Activated T-helper 2 cell treated with anti-CD3 and anti-CD28 coated beads, Interferon-gamma antibody, Interleukin-2, Interleukin-4, amounts not matched to agents 10 μg/mL and 5 μg/mL and 100 μg/mL, durations not matched to agents 14 hours and 24 hours and 36 hours (primary cell): ENCODE measurements around the gene FAM78A. TPM values are rescaled to one million over a fixed set of nuclear protein-coding genes. Genes with fewer than 3 reads are reported as not detected.
"Not testable (repeated sequence)": the region's sequence is repeated elsewhere in the genome, so short reads cannot be mapped to it uniquely, and the experiment has no call there.

Experiments
- DNase-seq: peaks from one replicate; pipeline ENCODE4 v3.0.0; 2021; ENCODE audit warnings: low spot score
- H3K27ac Mint-ChIP-seq: one replicate; pipeline ENCODE4 v1.8.0; 2021; ENCODE audit warnings: mixed read lengths
- H3K27me3 Mint-ChIP-seq: one replicate; pipeline ENCODE4 v1.8.0; 2021; ENCODE audit warnings: low read depth, mixed read lengths
- H3K36me3 Mint-ChIP-seq: one replicate; pipeline ENCODE4 v1.8.0; 2021; ENCODE audit warnings: low read depth, mixed read lengths
- H3K4me1 Mint-ChIP-seq: one replicate; pipeline ENCODE4 v1.8.0; 2021; ENCODE audit warnings: low read depth, mixed read lengths
- H3K4me3 Mint-ChIP-seq: one replicate; pipeline ENCODE4 v1.8.0; 2021; ENCODE audit warnings: low read depth, mild to moderate bottlenecking, moderate library complexity, mixed read lengths
- H3K9me3 Mint-ChIP-seq: one replicate; pipeline ENCODE4 v1.8.0; 2021; ENCODE audit warnings: mixed read lengths
- intact Hi-C: fragments of 100-400 bp; cut with micrococcal nuclease; formaldehyde crosslinking; loops from one replicate; pipeline ENCODE4 v1.15.1; 2023
- total RNA-seq: library from RNA; stranded (reverse); gene quantifications from 2 replicates; pipeline ENCODE4 v1.2.3, GENCODE V29; 2022

Gene FAM78A
- total RNA-seq, 1 donor from 2014 or later = 55.3 TPM

DNA sequence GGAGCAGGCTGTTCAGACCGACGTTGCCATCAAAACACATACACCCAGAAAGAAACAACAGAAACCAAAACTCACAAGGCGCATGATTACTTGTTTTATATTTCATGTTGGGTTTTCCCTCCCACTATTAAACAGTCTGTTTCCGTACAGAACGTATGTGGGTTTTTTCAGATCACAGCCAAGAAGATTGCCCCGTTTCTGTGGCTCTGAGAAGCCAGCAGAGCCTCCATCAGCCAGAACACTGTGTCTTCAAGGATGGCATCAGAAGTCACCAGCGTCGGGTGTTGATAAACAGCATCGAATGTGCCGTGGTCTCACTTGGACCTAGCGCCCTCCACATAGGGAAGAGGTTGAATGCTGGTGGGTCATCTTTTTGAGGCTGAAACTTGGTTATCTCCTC is 42.8 kb downstream of the FAM78A start:
- H3K9me3 Mint-ChIP-seq = no peaks in the 10 kb centered on the region
- no peaks in the 10 kb centered on the region for H3K27me3 Mint-ChIP-seq
- H3K4me3 Mint-ChIP-seq = peak overlapping the region; percentile 39
- H3K36me3 Mint-ChIP-seq = peaks cover 57% of the 10 kb centered on the region
- peak overlapping the region; percentile 85 for H3K27ac Mint-ChIP-seq
- H3K4me1 Mint-ChIP-seq = peaks cover 23% of the 10 kb centered on the region
- intact Hi-C loops = no loop called here
- DNase-seq = no peak

DNA sequence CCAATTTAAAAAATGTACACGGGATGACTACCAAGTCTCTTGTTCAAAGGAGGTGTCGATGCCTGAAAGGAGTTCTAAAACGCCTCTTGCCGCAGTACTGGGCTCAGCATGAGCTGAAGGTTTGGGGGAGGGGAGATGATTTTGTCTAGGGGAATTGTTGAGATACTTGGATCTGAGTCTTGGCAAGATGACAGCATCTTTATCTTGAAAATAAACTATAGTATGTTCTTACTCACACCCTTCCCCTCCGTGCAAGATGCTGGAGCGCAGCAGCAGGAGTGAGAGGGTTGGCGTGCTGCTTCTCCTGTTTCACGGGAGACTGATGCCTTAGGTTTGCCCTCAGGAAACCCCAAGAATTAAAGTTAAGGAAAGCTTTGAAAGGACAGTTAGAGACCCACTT is 47.3 kb downstream of the FAM78A start:
- Mint-ChIP-seq H3K36me3 (peaks cover 63% of the 10 kb centered on the region), H3K9me3 (no peaks in the 10 kb centered on the region), H3K27me3 (no peaks in the 10 kb centered on the region), H3K4me1 (peaks cover 12% of the 10 kb centered on the region), H3K4me3 (no peak overlapping the region), H3K27ac (no peak overlapping the region)
- intact Hi-C loops = no loop called here
- DNase-seq = no peak

GRCh38 chr9:131227959-131228460 is 48.3 kb downstream of the FAM78A start:
- peak overlapping the region; percentile 30 for H3K27ac Mint-ChIP-seq
- no peaks in the 10 kb centered on the region for H3K27me3 Mint-ChIP-seq
- intact Hi-C loops = no loop called here
- H3K4me3 Mint-ChIP-seq = no peak overlapping the region
- H3K4me1 Mint-ChIP-seq = peaks cover 6% of the 10 kb centered on the region
- H3K9me3 Mint-ChIP-seq = no peaks in the 10 kb centered on the region
- no peak for DNase-seq
- peaks cover 58% of the 10 kb centered on the region for H3K36me3 Mint-ChIP-seq

GRCh38 chr9:131227112-131227958 is 49.0 kb downstream of the FAM78A start:
- Mint-ChIP-seq H3K27ac (peak overlapping the region; percentile 47), H3K36me3 (peaks cover 60% of the 10 kb centered on the region), H3K9me3 (no peaks in the 10 kb centered on the region), H3K4me1 (peaks cover 6% of the 10 kb centered on the region), H3K27me3 (no peaks in the 10 kb centered on the region), H3K4me3 (no peak overlapping the region)
- DNase-seq = no peak
- intact Hi-C loops = no loop called here

GRCh38 chr9:131226226-131226625 is 50.1 kb downstream of the FAM78A start:
- no peak overlapping the region for H3K4me3 Mint-ChIP-seq
- intact Hi-C loops = no loop called here
- no peak overlapping the region for H3K27ac Mint-ChIP-seq
- H3K9me3 Mint-ChIP-seq = no peaks in the 10 kb centered on the region
- H3K36me3 Mint-ChIP-seq = peaks cover 55% of the 10 kb centered on the region
- peaks cover 6% of the 10 kb centered on the region for H3K4me1 Mint-ChIP-seq
- H3K27me3 Mint-ChIP-seq = no peaks in the 10 kb centered on the region
- DNase-seq = no peak

- H3K36me3 Mint-ChIP-seq = peaks cover 44% of the 10 kb centered on the region
- intact Hi-C loops = no loop called here
- H3K9me3 Mint-ChIP-seq = no peaks in the 10 kb centered on the region
- H3K27ac Mint-ChIP-seq = no peak overlapping the region
- H3K27me3 Mint-ChIP-seq = no peaks in the 10 kb centered on the region
- peaks cover 7% of the 10 kb centered on the region for H3K4me1 Mint-ChIP-seq
- no peak overlapping the region for H3K4me3 Mint-ChIP-seq
- DNase-seq = no peak
These were observed 53.9 kb downstream of the FAM78A start for GRCh38 chr9:131222460-131222859.

- no peaks in the 10 kb centered on the region for H3K9me3 Mint-ChIP-seq
- peaks cover 5% of the 10 kb centered on the region for H3K4me1 Mint-ChIP-seq
- H3K27me3 Mint-ChIP-seq = no peaks in the 10 kb centered on the region
- H3K4me3 Mint-ChIP-seq = no peak overlapping the region
- intact Hi-C loops = no loop called here
- no peak for DNase-seq
- H3K36me3 Mint-ChIP-seq = peaks cover 40% of the 10 kb centered on the region
- no peak overlapping the region for H3K27ac Mint-ChIP-seq
These were observed 55.8 kb downstream of the FAM78A start for GRCh38 chr9:131220485-131220884.

DNA sequence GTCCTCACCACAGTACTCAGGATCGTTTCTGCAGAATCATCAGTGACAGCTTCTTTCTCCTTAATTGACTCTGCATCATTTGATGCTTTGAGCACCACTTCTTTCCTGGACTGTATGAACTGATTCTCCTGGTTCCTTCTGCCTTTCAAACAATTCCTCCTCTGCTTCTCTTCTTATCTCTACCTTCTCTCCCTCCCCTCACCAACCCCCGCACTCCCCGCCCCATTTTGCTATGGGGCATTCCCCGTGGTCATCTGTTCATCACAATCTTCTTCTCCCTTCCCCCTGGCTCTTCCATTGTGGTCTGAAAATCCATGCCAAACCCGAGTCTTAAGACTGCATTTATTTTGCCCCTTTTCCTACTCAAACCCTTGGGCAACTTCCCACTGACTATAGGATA is 57.9 kb downstream of the FAM78A start:
- Mint-ChIP-seq H3K4me1 (peaks cover 8% of the 10 kb centered on the region), H3K9me3 (no peaks in the 10 kb centered on the region), H3K27me3 (no peaks in the 10 kb centered on the region), H3K4me3 (no peak overlapping the region), H3K36me3 (peaks cover 50% of the 10 kb centered on the region), H3K27ac (no peak overlapping the region)
- intact Hi-C loops = no loop called here
- DNase-seq = no peak

DNA sequence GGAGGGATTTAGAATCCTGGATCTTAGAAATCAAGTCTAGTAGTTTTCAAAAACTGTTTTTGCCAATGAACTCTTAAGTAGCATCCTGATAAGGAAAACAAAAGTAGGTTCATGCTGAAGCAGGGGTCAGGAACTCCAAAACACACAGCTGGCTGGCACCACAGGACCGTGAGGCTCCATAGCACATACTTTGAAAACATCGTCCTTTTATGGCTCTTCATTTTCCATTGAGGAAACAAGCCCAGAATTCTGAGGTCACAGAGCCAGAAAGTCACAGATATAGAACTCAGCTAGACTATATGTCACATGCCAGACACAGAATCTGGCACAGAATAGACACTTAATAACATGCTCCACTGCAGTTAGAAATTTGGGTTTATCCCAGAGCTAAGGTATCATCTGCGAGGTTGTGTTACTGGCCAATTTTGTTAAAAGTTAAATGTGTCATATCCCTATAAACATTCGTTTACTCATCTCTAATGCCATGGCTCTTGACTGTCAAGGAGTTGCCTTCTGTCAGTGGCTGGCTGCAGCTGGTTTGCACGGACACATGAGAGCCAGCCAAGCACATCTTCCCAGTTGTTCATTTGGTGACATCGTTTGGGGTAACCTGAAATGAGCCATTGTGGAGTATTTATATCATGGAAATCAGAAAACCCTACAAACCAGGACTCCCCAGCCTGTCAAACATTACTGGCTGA is 58.8 kb downstream of the FAM78A start:
- no peak for DNase-seq
- peaks cover 5% of the 10 kb centered on the region for H3K9me3 Mint-ChIP-seq
- peaks cover 8% of the 10 kb centered on the region for H3K4me1 Mint-ChIP-seq
- peaks cover 51% of the 10 kb centered on the region for H3K36me3 Mint-ChIP-seq
- no peaks in the 10 kb centered on the region for H3K27me3 Mint-ChIP-seq
- H3K4me3 Mint-ChIP-seq = no peak overlapping the region
- no peak overlapping the region for H3K27ac Mint-ChIP-seq
- intact Hi-C loops = no loop called here

DNA sequence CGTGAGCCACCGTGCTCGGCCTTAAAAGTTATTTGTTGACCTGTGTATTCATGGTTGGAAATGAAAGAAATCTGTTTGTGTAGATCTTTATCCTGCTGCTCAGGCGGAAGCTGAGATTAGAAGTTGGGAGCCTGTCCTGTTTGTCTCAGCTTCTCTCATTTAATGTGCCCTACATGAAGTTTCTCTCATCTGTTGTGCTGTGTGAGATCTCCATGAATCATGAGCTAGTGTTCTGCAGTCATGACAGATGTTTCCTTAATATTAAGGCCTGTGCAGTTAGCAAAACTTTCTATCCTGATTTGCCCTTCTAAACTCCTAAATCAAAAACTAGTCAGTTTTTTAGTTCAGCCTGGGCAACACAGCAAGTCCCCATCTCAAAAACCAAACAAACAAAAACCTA is 59.5 kb downstream of the FAM78A start:
- DNase-seq = no peak
- intact Hi-C loops = no loop called here
- Mint-ChIP-seq H3K9me3 (peaks cover 12% of the 10 kb centered on the region), H3K4me1 (peaks cover 8% of the 10 kb centered on the region), H3K27me3 (no peaks in the 10 kb centered on the region), H3K27ac (no peak overlapping the region), H3K4me3 (no peak overlapping the region), H3K36me3 (peaks cover 54% of the 10 kb centered on the region)

- H3K36me3 Mint-ChIP-seq = peaks cover 70% of the 10 kb centered on the region
- no peak overlapping the region for H3K27ac Mint-ChIP-seq
- intact Hi-C loops = no loop called here
- H3K4me1 Mint-ChIP-seq = peaks cover 8% of the 10 kb centered on the region
- DNase-seq = no peak
- no peaks in the 10 kb centered on the region for H3K27me3 Mint-ChIP-seq
- H3K9me3 Mint-ChIP-seq = peaks cover 24% of the 10 kb centered on the region
- no peak overlapping the region for H3K4me3 Mint-ChIP-seq
These were observed 61.4 kb downstream of the FAM78A start for GRCh38 chr9:131214876-131215275.

GRCh38 chr9:131214286-131214856 is 61.9 kb downstream of the FAM78A start:
- intact Hi-C loops = no loop called here

GRCh38 chr9:131211920-131212319 is 64.4 kb downstream of the FAM78A start:
- Mint-ChIP-seq H3K36me3 (peaks cover 70% of the 10 kb centered on the region), H3K9me3 (peaks cover 24% of the 10 kb centered on the region)
- H3K4me3 Mint-ChIP-seq, H3K27me3 Mint-ChIP-seq, DNase-seq, H3K4me1 Mint-ChIP-seq, H3K27ac Mint-ChIP-seq, intact Hi-C loops: not testable (repeated sequence)

More at GRCh38 chr9:131214286-131214856, 61.9 kb downstream of the FAM78A start:
- no peaks in the 10 kb centered on the region for H3K27me3 Mint-ChIP-seq
- H3K36me3 Mint-ChIP-seq = peaks cover 74% of the 10 kb centered on the region
- H3K4me1 Mint-ChIP-seq = peaks cover 8% of the 10 kb centered on the region
- no peak overlapping the region for H3K27ac Mint-ChIP-seq
- peaks cover 24% of the 10 kb centered on the region for H3K9me3 Mint-ChIP-seq
- no peak overlapping the region for H3K4me3 Mint-ChIP-seq
- DNase-seq = no peak
